K562 (cell line): ENCODE results near the gene ADAM15. TPM values are rescaled to one million over a fixed set of nuclear protein-coding genes. Genes with fewer than 3 reads are reported as not detected.

Experiments
- BCLAF1 ChIP-seq, 2 experiments: fragments of 450-650 bp in 1 of 2; IDR thresholded peaks; 2 replicates each; pipeline ENCODE4 v1.6.1; 2011 to 2017; ENCODE audit warnings: low read depth in 2 of 2, antibody characterized with exemption in 1 of 2, borderline replicate concordance in 1 of 2, low read length in 1 of 2, mild to moderate bottlenecking in 1 of 2, mixed read lengths in 1 of 2; ENCODE audit not compliant: control insufficient read depth in 1 of 2
- BCOR ChIP-seq: fragments of 450-650 bp; IDR thresholded peaks from 2 replicates; pipeline ENCODE4 v1.6.1; 2016
- BRD4 ChIP-seq: fragments of 200-600 bp; sonication (generic); IDR thresholded peaks from 2 replicates; pipeline ENCODE4 v1.6.1; 2017; ENCODE audit warnings: inconsistent platforms
- CREB1 ChIP-seq, 2 experiments: sonication (generic) in 1 of 2; formaldehyde crosslinking in 1 of 2; IDR thresholded peaks; 2 replicates each; pipeline versions ENCODE4 v1.6.1 to v1.8.0; 2012 to 2022; ENCODE audit warnings: inconsistent platforms in 1 of 2, mild to moderate bottlenecking in 1 of 2, missing genetic modification reagents in 1 of 2, moderate library complexity in 1 of 2
- FOXM1 ChIP-seq, 2 experiments: fragments of 450-650 bp in 1 of 2; sonication (generic) in 1 of 2; formaldehyde crosslinking in 1 of 2; IDR thresholded peaks; 2 replicates each; pipeline versions ENCODE4 v1.6.1 to v1.9.0; 2017 to 2022; ENCODE audit warnings: low read depth in 2 of 2, mild to moderate bottlenecking in 2 of 2, missing genetic modification reagents in 1 of 2, moderate library complexity in 1 of 2
- GABPA ChIP-seq: fragments of 200-800 bp; sonication (Bioruptor generic); conservative IDR thresholded peaks from 2 replicates; pipeline ENCODE4 v1.6.1; 2016; ENCODE audit warnings: low read depth, missing genetic modification characterization, missing compliant biosample characterization
- MNT ChIP-seq, 2 experiments: fragments of 450-650 bp; conservative IDR thresholded peaks; 2 replicates each; pipeline ENCODE4 v1.6.1; 2017; ENCODE audit warnings: mild to moderate bottlenecking in 2 of 2, moderate library complexity in 2 of 2
- NBN ChIP-seq: fragments of 450-650 bp; IDR thresholded peaks from 2 replicates; pipeline ENCODE4 v1.6.1; 2016; ENCODE audit warnings: low read depth, mild to moderate bottlenecking
- NCOA6 ChIP-seq: fragments of 450-650 bp; IDR thresholded peaks from 2 replicates; pipeline ENCODE4 v1.6.1; 2017; ENCODE audit warnings: mild to moderate bottlenecking
- NR2C2 ChIP-seq, 2 experiments: fragments of 200-800 bp in 1 of 2; sonication (Bioruptor generic) in 1 of 2; sonication (generic) in 1 of 2; formaldehyde crosslinking in 1 of 2; IDR thresholded peaks; 2 replicates each; pipeline versions ENCODE4 v1.6.1 to v1.8.0; 2016 to 2022; ENCODE audit warnings: mild to moderate bottlenecking in 1 of 2, missing compliant biosample characterization in 1 of 2, missing genetic modification characterization in 1 of 2, missing genetic modification reagents in 1 of 2
- PCBP1 ChIP-seq: fragments of 200-400 bp; formaldehyde crosslinking; IDR thresholded peaks from 2 replicates; pipeline ENCODE4 v1.6.1; 2018; ENCODE audit warnings: mild to moderate bottlenecking, low read depth, low read length; ENCODE audit not compliant: poor library complexity, severe bottlenecking
- TSC22D4 ChIP-seq: fragments of 450-650 bp; IDR thresholded peaks from 2 replicates; pipeline ENCODE4 v1.6.1; 2016; ENCODE audit warnings: missing genetic modification characterization, missing biosample characterization, control low read depth
- ZC3H8 ChIP-seq: fragments of 450-650 bp; IDR thresholded peaks from 2 replicates; pipeline ENCODE4 v1.6.1; 2017
- ZNF280A ChIP-seq: fragments of 450-650 bp; IDR thresholded peaks from 2 replicates; pipeline ENCODE4 v1.6.1; 2018; ENCODE audit warnings: mild to moderate bottlenecking, low read depth; ENCODE audit not compliant: partially characterized antibody
- ZNF584 ChIP-seq: fragments of 200-800 bp; sonication (Bioruptor generic); IDR thresholded peaks from 2 replicates; pipeline ENCODE4 v1.6.1; 2016; ENCODE audit warnings: low read depth, mild to moderate bottlenecking, missing genetic modification characterization, missing compliant biosample characterization
- polyA plus RNA-seq, 8 experiments: library from polyadenylated mRNA; depleted of rRNA in 4 of 8; stranded (reverse) in 5 of 8; unstranded in 3 of 8; fragments of >200 nt; fragmentation: Nextera tagmentation in 2 of 8; fragmentation: Illumina TruSeq in 1 of 8; extraction: Ambion mirVana in 2 of 8; extraction: Trizol in 1 of 8; gene quantifications; 2 replicates each; pipeline versions ENCODE4 v1.2.1 to v1.2.3, GENCODE V29; 2011 to 2014; ENCODE audit warnings: inconsistent platforms in 1 of 8, missing spikeins in 1 of 8
- total RNA-seq, 7 experiments: library from RNA; depleted of rRNA in 6 of 7; stranded (reverse); fragments of >200 nt in 6 of 7; fragmentation: Illumina TruSeq in 2 of 7; extraction: Trizol in 2 of 7; gene quantifications; 2 replicates each; pipeline versions ENCODE4 v1.2.1 to v1.2.3, GENCODE V29; 2011 to 2021; ENCODE audit warnings: low replicate concordance in 1 of 7

The ADAM15 gene
- total and polyA plus RNA-seq, 9 of the 15 experiments (the other 6 are each of a cell fraction or from before 2014, with no cell fraction given): 0.69 to 72.3 (median 32.8) TPM

DNA sequence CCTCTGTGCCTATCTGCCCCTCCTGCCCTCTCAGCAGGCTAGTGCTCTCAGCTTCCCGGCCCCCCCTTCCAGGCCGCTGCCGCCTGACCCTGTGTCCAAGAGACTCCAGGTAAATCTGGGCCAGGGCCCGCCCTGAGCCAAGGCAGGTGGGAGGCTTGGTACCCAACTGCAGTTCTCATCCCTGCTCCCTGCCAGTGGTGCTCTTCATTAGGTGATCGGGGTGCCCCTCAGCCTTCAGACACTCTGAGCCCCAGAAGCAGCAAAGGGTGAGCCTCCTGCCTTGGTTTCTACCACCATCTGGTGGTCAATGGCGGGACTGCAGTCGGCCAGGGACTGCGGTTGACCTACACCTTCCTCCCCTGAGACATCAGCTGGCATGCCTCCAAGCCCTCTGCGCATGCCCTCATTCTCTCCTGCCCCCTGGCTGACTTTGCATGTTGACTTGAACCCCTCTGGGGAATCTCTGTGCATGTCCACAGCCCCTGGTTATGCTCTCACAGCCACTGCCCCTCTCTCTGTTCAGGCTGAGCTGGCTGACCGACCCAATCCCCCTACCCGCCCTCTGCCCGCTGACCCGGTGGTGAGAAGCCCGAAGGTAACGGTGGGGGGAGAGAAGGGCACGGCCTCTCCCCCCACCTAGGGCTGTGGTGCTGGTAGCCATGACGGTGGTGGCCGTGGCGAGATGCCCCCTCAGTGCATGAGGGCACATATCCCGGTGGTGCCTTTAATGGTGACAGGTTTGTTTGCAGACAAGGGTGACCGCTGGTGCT, 10.4 kb downstream of the ADAM15 start (continued):
- TF ChIP-seq MNT (conservative IDR thresholded peaks at IDR 0.05) (no peak), PCBP1 (no peak), NBN (no peak), ZC3H8 (no peak), GABPA (tag) (no peak), CREB1 (IDR thresholded peaks at IDR 0.05) (no peak), CREB1 (CRISPR knock-in tag; IDR thresholded peaks at IDR 0.05) (no peak), BCOR (no peak), FOXM1 (IDR thresholded peaks at IDR 0.05; ENCODE audit: low read depth) (no peak), FOXM1 (CRISPR knock-in tag; IDR thresholded peaks at IDR 0.05; ENCODE audit: low read depth) (no peak), ZNF280A (no peak), ZNF584 (CRISPR knock-in tag) (no peak), NCOA6 (no peak), BCLAF1 (IDR thresholded peaks at IDR 0.05; ENCODE audit: borderline replicate concordance in 1 of 2, control insufficient read depth in 1 of 2, low read depth in 2 of 2, low read length in 1 of 2) (no peak), BRD4 (no peak), NR2C2 (CRISPR knock-in tag; IDR thresholded peaks at IDR 0.05) (peak; percentile 24; the same call in 1 of the 2 replicates), NR2C2 (tag; IDR thresholded peaks at IDR 0.05) (no peak), TSC22D4 (tag) (no peak)
